Lung microvascular endothelial cell (primary cell): ENCODE data around the gene NUDT22. TPM values are rescaled to one million over a fixed set of nuclear protein-coding genes. Genes with fewer than 3 reads are reported as not detected.
"Not testable (repeated sequence)": the region's sequence is repeated elsewhere in the genome, so short reads cannot be mapped to it uniquely, and the experiment has no call there.

ENCODE experiments used
- DNase-seq, 2 donors: peaks; one replicate each; pipeline versions ENCODE4 v3.0.0 to v3.0.0-alpha.2; 2010; ENCODE audit warnings: low read depth in 2 of 2
- total RNA-seq: library from RNA; depleted of rRNA; stranded (reverse); fragments of >200 nt; gene quantifications from 2 replicates; pipeline ENCODE4 v1.2.1, GENCODE V29; 2014

The NUDT22 gene
- total RNA-seq, 1 donor from 2014 or later = 37.3 TPM

- DNase-seq = peak; percentile 36 to 73
Observed at GRCh38 chr11:64241491-64242374, 15.7 kb downstream of the NUDT22 start.

- DNase-seq = no peak
Observed at GRCh38 chr11:64243236-64243854, 17.3 kb downstream of the NUDT22 start.

GRCh38 chr11:64244107-64244506 lies 18.0 kb downstream of the NUDT22 start:
- DNase-seq = no peak

DNA sequence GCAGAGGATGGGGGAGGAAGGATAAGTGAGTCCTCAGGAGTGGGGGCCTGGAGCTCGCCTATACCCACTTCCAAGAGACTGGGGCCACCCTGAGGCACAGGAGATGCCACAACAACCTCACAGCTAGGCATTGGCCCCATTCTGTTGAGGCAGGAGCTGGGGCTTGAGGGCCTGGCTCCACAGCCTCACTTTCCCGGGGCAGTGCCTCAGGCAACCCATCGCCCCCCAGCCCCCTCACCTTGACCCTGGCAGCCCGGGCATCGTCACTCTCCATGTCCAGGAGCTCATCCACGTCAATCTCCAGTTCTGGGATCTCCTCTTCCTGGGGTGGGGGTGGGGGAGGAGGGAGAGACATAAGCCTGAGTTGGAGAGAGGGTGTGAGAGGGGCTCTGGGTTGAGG lies 18.9 kb downstream of the NUDT22 start:
- no peak for DNase-seq

DNA sequence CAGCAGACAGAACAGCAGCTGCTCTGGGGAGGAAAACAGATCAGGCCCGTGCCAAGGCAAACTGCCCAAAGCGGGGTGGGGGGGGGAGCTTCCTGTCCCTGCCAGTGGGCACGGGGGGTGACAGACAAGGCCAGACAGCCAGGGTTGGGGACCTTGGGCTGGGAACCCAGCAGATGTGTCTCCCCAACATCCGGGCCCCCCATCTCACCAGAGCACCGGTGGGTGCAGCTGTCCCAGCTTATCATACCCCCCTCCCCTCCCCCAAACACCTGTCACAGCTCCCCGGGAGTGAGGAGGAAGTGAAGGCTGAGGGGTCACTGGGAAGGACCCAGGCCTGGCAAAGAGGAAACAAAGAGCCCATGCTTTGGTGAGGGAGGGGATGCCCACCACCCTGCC lies 19.3 kb downstream of the NUDT22 start:
- DNase-seq = peak in 1 of 2 donors; percentile 29

- DNase-seq = peak; percentile 53 to 88
Observed at GRCh38 chr11:64245797-64246620, 19.9 kb downstream of the NUDT22 start.

- DNase-seq = not testable (repeated sequence)
Observed at GRCh38 chr11:64246621-64246870, 20.5 kb downstream of the NUDT22 start.

- DNase-seq = peak; percentile 84 to 88
Observed at GRCh38 chr11:64246871-64247728, 21.0 kb downstream of the NUDT22 start, which contains the start of gene PPP1R14B. TSS of gene PPP1R14B (minus strand) at chr11:64246943. CDS start at chr11:64246673, 270 bp downstream.

GRCh38 chr11:64247729-64248531 lies 21.9 kb downstream of the NUDT22 start:
- DNase-seq = no peak

- no peak for DNase-seq
Observed at GRCh38 chr11:64248578-64248977, 22.5 kb downstream of the NUDT22 start.

DNA sequence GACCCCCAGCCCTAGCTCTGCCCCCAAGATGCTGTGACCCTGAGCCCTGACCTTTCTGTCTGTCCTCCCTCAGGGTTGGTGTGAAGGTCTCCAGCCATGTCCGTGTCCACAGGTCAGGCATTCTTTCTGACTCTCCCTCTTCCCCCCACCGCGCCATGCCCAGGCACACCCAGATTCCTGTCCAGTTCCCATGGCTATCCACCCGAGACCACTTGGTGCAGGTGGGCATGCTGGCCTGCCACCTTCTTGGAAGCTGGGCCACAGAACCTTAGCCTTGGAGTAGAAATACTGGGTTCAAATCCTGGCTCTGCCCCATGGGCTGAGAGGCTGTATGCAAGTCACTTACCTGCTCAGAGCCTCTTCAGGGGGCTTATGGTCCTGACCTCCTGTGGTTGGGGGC lies 23.0 kb downstream of the NUDT22 start:
- no peak for DNase-seq

DNA sequence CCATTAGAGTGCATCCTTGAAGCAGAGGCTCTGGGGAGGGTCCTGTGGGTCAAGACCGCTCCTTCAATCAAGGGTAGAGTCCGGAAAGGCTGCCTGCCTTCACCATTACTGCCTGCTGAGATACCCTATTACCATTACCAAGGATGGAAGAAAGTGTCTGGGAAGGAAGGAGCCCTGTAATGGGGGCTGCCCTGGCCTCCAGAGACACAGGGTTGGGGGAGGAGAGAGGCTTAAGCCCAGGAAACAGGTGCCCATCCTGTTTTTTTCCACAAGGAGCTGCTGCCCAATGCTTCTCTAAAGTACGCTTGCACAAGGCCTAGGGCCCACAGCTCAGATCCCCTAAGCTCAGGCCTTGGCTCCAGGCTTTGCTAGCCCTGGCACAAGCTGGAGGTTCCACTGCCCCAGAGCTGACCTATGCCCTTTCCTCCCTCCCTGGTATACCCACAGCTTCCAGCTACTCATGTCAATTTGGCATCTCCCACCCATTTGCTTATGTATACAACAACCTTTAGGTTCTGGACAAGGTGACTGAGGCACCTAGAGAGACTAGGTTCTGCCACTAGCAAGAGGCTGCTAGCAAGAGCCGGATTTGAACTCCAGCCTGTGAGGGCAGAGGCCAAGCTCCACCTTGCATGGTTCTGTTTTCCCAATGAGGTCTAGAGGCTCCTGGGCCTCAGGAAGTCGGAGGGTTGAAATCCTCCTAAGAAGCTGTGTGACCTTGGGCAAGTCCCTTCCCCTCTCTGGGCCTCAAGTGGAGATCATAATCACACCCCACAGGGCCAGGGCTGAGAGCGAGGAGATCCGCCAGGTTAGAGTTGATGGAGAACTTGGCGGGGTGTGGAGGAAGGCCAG lies 23.7 kb downstream of the NUDT22 start:
- no peak for DNase-seq

GRCh38 chr11:64250415-64251015 lies 24.4 kb downstream of the NUDT22 start:
- DNase-seq = no peak

DNA sequence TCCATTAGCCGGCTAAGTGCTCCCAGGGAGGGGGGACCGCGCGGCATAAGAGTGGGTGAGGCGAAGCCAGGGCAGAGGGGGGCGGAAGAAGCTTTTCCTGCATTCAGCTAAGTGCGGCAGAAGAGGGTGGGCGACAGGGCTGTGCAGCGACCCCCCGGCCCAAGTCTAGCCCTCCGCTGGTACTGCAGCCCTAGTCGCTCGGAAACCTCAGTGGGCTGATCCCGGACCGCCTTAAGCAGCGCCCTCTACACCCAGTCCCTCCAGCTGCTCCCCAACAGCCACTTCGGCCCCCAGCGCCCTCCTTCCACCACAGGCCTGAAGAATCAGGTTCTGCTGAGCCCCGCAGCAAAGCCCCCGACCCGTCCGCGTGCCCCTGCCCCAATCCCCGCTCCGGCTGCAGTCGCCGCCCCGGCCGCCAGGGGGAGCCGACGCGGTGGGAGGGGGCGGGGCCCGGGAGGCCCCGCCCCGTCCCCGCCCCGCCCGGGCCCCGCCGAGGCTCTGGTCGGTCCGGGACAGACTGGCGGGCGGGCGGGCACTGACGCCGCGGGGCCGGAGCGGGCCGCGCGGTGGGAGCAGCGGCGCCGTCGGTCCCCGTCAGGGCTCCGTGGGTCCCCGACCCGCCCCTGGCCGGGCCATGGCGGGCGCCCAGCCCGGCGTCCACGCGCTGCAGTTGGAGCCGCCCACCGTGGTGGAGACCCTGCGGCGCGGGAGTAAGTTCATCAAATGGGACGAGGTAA lies 25.1 kb downstream of the NUDT22 start, which contains the start of gene PLCB3:
Gene PLCB3, plus strand, starts transcription at position 515 of the 737 bp plus-strand sequence. Its CDS starts 120 bp downstream, at position 635.
- DNase-seq = peak; percentile 53 to 64

- no peak for DNase-seq
Observed at GRCh38 chr11:64251753-64252002, 25.6 kb downstream of the NUDT22 start.

- DNase-seq = peak in 1 of 2 donors; percentile 34
Observed at GRCh38 chr11:64252003-64252872, 26.2 kb downstream of the NUDT22 start.

DNA sequence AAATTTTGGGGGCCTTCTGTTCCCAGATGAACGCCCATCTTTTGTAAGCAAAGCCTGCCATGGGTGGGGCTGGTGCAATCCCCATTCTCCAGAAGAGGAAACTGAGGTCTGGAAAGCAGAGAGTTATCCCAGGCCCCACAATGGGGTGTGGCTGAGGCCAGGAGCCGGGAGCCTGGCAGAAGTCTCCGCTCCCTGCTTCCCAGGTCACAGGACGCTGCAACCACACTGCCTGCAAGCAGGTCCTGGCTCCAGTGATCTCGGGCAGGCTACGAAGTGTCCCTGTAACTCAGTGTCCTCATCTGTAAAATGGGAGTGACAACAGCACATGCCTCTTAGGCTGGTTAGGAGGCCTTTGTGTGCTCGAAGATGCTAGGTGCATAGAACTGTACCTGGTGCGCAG lies 27.0 kb downstream of the NUDT22 start:
- DNase-seq = no peak
